Measurements from ENCODE around the gene SMIM5. TPM values are rescaled to one million over a fixed set of nuclear protein-coding genes. Genes with fewer than 3 reads are reported as not detected.

Gene SMIM5
- total RNA-seq, 4 donors from 2014 or later = 17.3 to 41.1 (median 25.0) TPM

GRCh38 chr17:75631353-75631752 is 1.9 kb upstream of the SMIM5 start:
- no peaks in the 10 kb centered on the region for H3K9me3 ChIP-seq
- 86 to 89% methylated on average over 12 to 13 of the region's 27 CpGs for WGBS, 2 donors
- H3K4me3 ChIP-seq = no peak overlapping the region
- DNase-seq (ENCODE audit: low spot score in 2 of 2) = no peak
- peaks cover 0 to 35% (median 26%) of the 10 kb centered on the region in 4 donors for H3K4me1 ChIP-seq
- no peak for TF ChIP-seq EP300 (IDR thresholded peaks at IDR 0.05)
- no peaks in the 10 kb centered on the region for H3K27me3 ChIP-seq
- peak overlapping the region in 2 of 4 donors; percentile 93 to 95 for H3K27ac ChIP-seq
- peaks cover 0 to 50% (median 4%) of the 10 kb centered on the region in 3 donors for H3K36me3 ChIP-seq

GRCh38 chr17:75632428-75632827 is 806 bp upstream of the SMIM5 start:
- Histone ChIP-seq H3K27ac (peak overlapping the region; percentile 12 to 95 (median 88)), H3K4me3 (no peak overlapping the region), H3K36me3 (peaks cover 0 to 39% (median 0%) of the 10 kb centered on the region in 3 donors), H3K9me3 (no peaks in the 10 kb centered on the region), H3K4me1 (peaks cover 0 to 46% (median 28%) of the 10 kb centered on the region in 4 donors), H3K27me3 (no peaks in the 10 kb centered on the region)
- DNase-seq (ENCODE audit: low spot score in 2 of 2) = no peak
- no peak for TF ChIP-seq POLR2A (IDR thresholded peaks at IDR 0.05)
- TF ChIP-seq CTCF (IDR thresholded peaks at IDR 0.05) = no peak
- no peak for TF ChIP-seq EP300 (IDR thresholded peaks at IDR 0.05)
- WGBS, 2 donors = 50 to 59% methylated on average over 11 to 12 of the region's 12 CpGs

- peak overlapping the region; percentile 60 to 95 (median 88) for H3K27ac ChIP-seq
- 3 to 4% methylated on average over 21 of the region's 27 CpGs for WGBS, 2 donors
- H3K9me3 ChIP-seq = no peaks in the 10 kb centered on the region
- TF ChIP-seq EP300 (IDR thresholded peaks at IDR 0.05) = peak; percentile 23 to 49
- TF ChIP-seq CTCF (IDR thresholded peaks at IDR 0.05) = peak; percentile 41 to 69 (median 59)
- TF ChIP-seq POLR2A (IDR thresholded peaks at IDR 0.05) = peak; percentile 38 to 54
- DNase-seq (ENCODE audit: low spot score in 2 of 2) = peak; percentile 87 to 91
- H3K27me3 ChIP-seq = no peaks in the 10 kb centered on the region
- H3K36me3 ChIP-seq = peaks cover 0 to 38% (median 0%) of the 10 kb centered on the region in 3 donors
- peak overlapping the region; percentile 39 to 59 (median 42) for H3K4me3 ChIP-seq
- peaks cover 0 to 49% (median 29%) of the 10 kb centered on the region in 4 donors for H3K4me1 ChIP-seq
These were observed 497 bp downstream of the SMIM5 start for GRCh38 chr17:75633486-75634375.

- TF ChIP-seq EP300 (IDR thresholded peaks at IDR 0.05) = no peak
- TF ChIP-seq POLR2A (IDR thresholded peaks at IDR 0.05) = no peak
- no peak for TF ChIP-seq CTCF (IDR thresholded peaks at IDR 0.05)
- Histone ChIP-seq H3K4me3 (peak overlapping the region; percentile 39 to 59 (median 42)), H3K4me1 (peaks cover 0 to 49% (median 29%) of the 10 kb centered on the region in 4 donors), H3K27me3 (no peaks in the 10 kb centered on the region), H3K9me3 (no peaks in the 10 kb centered on the region), H3K27ac (peak overlapping the region; percentile 60 to 95 (median 88)), H3K36me3 (peaks cover 0 to 38% (median 0%) of the 10 kb centered on the region in 3 donors)
- 16 to 45% methylated on average over 4 to 8 of the region's 9 CpGs for WGBS, 2 donors
- no peak for DNase-seq (ENCODE audit: low spot score in 2 of 2)
These were observed 1.1 kb downstream of the SMIM5 start for GRCh38 chr17:75634376-75634740.

- no peak for TF ChIP-seq CTCF (IDR thresholded peaks at IDR 0.05)
- no peak for TF ChIP-seq EP300 (IDR thresholded peaks at IDR 0.05)
- no peak for TF ChIP-seq POLR2A (IDR thresholded peaks at IDR 0.05)
- H3K9me3 ChIP-seq = no peaks in the 10 kb centered on the region
- 45 to 52% methylated on average over 18 of the region's 20 CpGs for WGBS, 2 donors
- peak overlapping the region; percentile 39 to 59 (median 42) for H3K4me3 ChIP-seq
- peaks cover 0 to 49% (median 29%) of the 10 kb centered on the region in 4 donors for H3K4me1 ChIP-seq
- H3K36me3 ChIP-seq = peaks cover 0 to 38% (median 0%) of the 10 kb centered on the region in 3 donors
- peak overlapping the region; percentile 60 to 95 (median 88) for H3K27ac ChIP-seq
- no peak for DNase-seq (ENCODE audit: low spot score in 2 of 2)
- H3K27me3 ChIP-seq = no peaks in the 10 kb centered on the region
These were observed 1.7 kb downstream of the SMIM5 start for GRCh38 chr17:75634754-75635609.
